ENCODE measurements around the gene GYG1.
"Not testable (repeated sequence)": the region's sequence is repeated elsewhere in the genome, so short reads cannot be mapped to it uniquely, and the experiment has no call there.

GYG1 gene

GRCh38 chr3:148991219-148992026, at the start of gene GYG1:
Gene GYG1 (plus strand): TSS chr3:148991540. CDS start chr3:148991641, 101 bp downstream.
- peak; percentile 85 for DNase-seq

- DNase-seq = no peak
Measured at GRCh38 chr3:148943506-148944205, 47.7 kb upstream of the GYG1 start.

- no peak for DNase-seq
Measured at GRCh38 chr3:148945116-148945515, 46.2 kb upstream of the GYG1 start.

GRCh38 chr3:148948913-148949657, 42.3 kb upstream of the GYG1 start:
- no peak for DNase-seq

GRCh38 chr3:148950806-148951205, 40.5 kb upstream of the GYG1 start:
- no peak for DNase-seq

- no peak for DNase-seq
Measured at GRCh38 chr3:148951599-148952361, 39.6 kb upstream of the GYG1 start.

- no peak for DNase-seq
Measured at GRCh38 chr3:148953094-148953493, 38.2 kb upstream of the GYG1 start.

- DNase-seq = no peak
Measured at GRCh38 chr3:148954981-148955380, 36.4 kb upstream of the GYG1 start.

GRCh38 chr3:148955544-148956346, 35.6 kb upstream of the GYG1 start:
- DNase-seq = no peak

GRCh38 chr3:148957586-148957985, 33.8 kb upstream of the GYG1 start:
- DNase-seq = no peak

- DNase-seq = no peak
Measured at GRCh38 chr3:148958696-148959095, 32.6 kb upstream of the GYG1 start.

GRCh38 chr3:148962513-148962912, 28.8 kb upstream of the GYG1 start:
- no peak for DNase-seq

GRCh38 chr3:148964809-148965208, 26.5 kb upstream of the GYG1 start:
- no peak for DNase-seq

GRCh38 chr3:148968321-148968720, 23.0 kb upstream of the GYG1 start:
- no peak for DNase-seq

GRCh38 chr3:148970271-148970670, 21.1 kb upstream of the GYG1 start:
- DNase-seq = no peak

- DNase-seq = no peak
Measured at GRCh38 chr3:148971401-148972163, 19.8 kb upstream of the GYG1 start.

GRCh38 chr3:148974726-148975125, 16.6 kb upstream of the GYG1 start:
- no peak for DNase-seq

- no peak for DNase-seq
Measured at GRCh38 chr3:148975248-148975647, 16.1 kb upstream of the GYG1 start.

- no peak for DNase-seq
Measured at GRCh38 chr3:148975696-148976095, 15.6 kb upstream of the GYG1 start.

GRCh38 chr3:148981273-148981672, 10.1 kb upstream of the GYG1 start:
- DNase-seq = no peak

GRCh38 chr3:148987551-148987950, 3.8 kb upstream of the GYG1 start:
- not testable (repeated sequence) for DNase-seq

All from activated CD8-positive, alpha-beta memory T cell treated with anti-CD3 and anti-CD28 coated beads, Interleukin-2, amount 50 U/mL, for 4 hours (primary cell).